Uterus (tissue), 4 donors: ENCODE data around the gene ST6GALNAC4. TPM values are rescaled to one million over a fixed set of nuclear protein-coding genes. Genes with fewer than 3 reads are reported as not detected.

Experiments
- DNase-seq, 2 donors: peaks; one replicate each; pipeline ENCODE4 v3.0.0-alpha.2; 2019 to 2020
- H3K27ac ChIP-seq, 2 donors: fragments of 200-600 bp; sonication (generic); 1 replicate in 1 of 2; 2 replicates in 1 of 2; pipeline ENCODE4 v1.5.1; 2016 to 2018
- H3K27me3 ChIP-seq, 2 donors: fragments of 200-600 bp; sonication (generic); one replicate each; pipeline ENCODE4 v1.5.1; 2018 to 2019; ENCODE audit warnings: control low read depth in 1 of 2
- H3K36me3 ChIP-seq, 2 donors: fragments of 200-600 bp; sonication (generic); one replicate each; pipeline ENCODE4 v1.5.1; 2019; ENCODE audit warnings: control low read depth in 1 of 2
- H3K4me1 ChIP-seq, 2 donors: fragments of 200-600 bp; sonication (generic); one replicate each; pipeline ENCODE4 v1.5.1; 2018 to 2019; ENCODE audit warnings: control low read depth in 1 of 2
- H3K4me3 ChIP-seq, 2 donors: fragments of 200-600 bp; sonication (generic); 1 replicate in 1 of 2; 2 replicates in 1 of 2; pipeline ENCODE4 v1.5.1; 2018 to 2019; ENCODE audit warnings: mild to moderate bottlenecking in 1 of 2
- H3K9me3 ChIP-seq, 2 donors: fragments of 200-600 bp; sonication (generic); one replicate each; pipeline ENCODE4 v1.5.1; 2019; ENCODE audit warnings: control low read depth in 1 of 2
- POLR2A ChIP-seq, 2 donors: fragments of 450-650 bp; IDR thresholded peaks; one replicate each; pipeline ENCODE4 v1.6.1; 2016; ENCODE audit warnings: antibody characterized with exemption in 2 of 2, mild to moderate bottlenecking in 1 of 2, moderate library complexity in 1 of 2
- intact Hi-C: fragments of 100-400 bp; cut with DNase I; formaldehyde crosslinking; loops from one replicate; pipeline ENCODE4 v1.15.1; 2023; ENCODE audit warnings: low total_unique reads
- total RNA-seq, 4 donors: library from RNA; depleted of rRNA in 3 of 4; stranded (reverse); fragments of >200 nt in 3 of 4; gene quantifications; one replicate each; pipeline versions ENCODE4 v1.1.0 to v1.2.4, GENCODE V29; 2014 to 2023
- TF ChIP-seq, protein P1 (sequence below), 4 experiments: fragments of 200-600 bp in 2 of 4; fragments of 450-650 bp in 2 of 4; sonication (generic) in 2 of 4; IDR thresholded peaks; one replicate each; pipeline ENCODE4 v1.5.1; 2016 to 2019; ENCODE audit warnings: antibody characterized with exemption in 4 of 4, mild to moderate bottlenecking in 2 of 4, moderate library complexity in 1 of 4
- donor health status: DM: yes; HTN: yes; CAD: no.

ST6GALNAC4 gene
- total RNA-seq, 4 donors from 2014 or later, result 0.59 to 41.7 (median 20.7) TPM

DNA sequence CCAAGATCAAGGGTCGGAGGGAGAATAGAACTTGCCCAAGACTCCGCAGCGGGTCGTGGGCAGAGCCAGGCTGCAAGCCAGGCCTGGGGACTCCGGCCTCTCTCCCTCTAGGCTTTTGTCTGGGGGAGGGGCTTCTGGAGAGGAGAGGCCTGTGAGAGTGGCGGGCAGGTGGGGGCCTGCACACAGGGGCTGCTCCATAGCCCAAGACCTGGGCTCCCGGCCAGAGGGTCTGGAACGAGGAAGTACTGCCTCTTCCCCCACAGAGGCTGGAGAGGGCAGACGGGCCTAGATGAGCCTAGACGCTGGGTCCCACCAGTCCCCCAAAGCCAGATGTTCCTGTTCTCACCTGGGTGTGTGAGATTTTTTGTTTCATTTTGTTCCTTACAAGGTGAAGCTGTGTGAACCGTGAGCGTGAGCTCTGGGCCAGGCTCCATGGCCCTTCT, 12.3 kb downstream of the ST6GALNAC4 start:
- peaks cover 0 to 28% of the 10 kb centered on the region in 2 donors for H3K4me1 ChIP-seq
- H3K4me3 ChIP-seq, result no peak overlapping the region
- TF ChIP-seq, protein P1, sequence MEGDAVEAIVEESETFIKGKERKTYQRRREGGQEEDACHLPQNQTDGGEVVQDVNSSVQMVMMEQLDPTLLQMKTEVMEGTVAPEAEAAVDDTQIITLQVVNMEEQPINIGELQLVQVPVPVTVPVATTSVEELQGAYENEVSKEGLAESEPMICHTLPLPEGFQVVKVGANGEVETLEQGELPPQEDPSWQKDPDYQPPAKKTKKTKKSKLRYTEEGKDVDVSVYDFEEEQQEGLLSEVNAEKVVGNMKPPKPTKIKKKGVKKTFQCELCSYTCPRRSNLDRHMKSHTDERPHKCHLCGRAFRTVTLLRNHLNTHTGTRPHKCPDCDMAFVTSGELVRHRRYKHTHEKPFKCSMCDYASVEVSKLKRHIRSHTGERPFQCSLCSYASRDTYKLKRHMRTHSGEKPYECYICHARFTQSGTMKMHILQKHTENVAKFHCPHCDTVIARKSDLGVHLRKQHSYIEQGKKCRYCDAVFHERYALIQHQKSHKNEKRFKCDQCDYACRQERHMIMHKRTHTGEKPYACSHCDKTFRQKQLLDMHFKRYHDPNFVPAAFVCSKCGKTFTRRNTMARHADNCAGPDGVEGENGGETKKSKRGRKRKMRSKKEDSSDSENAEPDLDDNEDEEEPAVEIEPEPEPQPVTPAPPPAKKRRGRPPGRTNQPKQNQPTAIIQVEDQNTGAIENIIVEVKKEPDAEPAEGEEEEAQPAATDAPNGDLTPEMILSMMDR (IDR thresholded peaks at IDR 0.05), result no peak
- TF ChIP-seq POLR2A (IDR thresholded peaks at IDR 0.05), result no peak
- H3K9me3 ChIP-seq, result no peaks in the 10 kb centered on the region
- DNase-seq, result peak; percentile 62 to 70
- H3K36me3 ChIP-seq, result no peaks in the 10 kb centered on the region
- H3K27ac ChIP-seq, result peak overlapping the region; percentile 78 to 89
- no peaks in the 10 kb centered on the region for H3K27me3 ChIP-seq
- intact Hi-C loops, result no loop called here

DNA sequence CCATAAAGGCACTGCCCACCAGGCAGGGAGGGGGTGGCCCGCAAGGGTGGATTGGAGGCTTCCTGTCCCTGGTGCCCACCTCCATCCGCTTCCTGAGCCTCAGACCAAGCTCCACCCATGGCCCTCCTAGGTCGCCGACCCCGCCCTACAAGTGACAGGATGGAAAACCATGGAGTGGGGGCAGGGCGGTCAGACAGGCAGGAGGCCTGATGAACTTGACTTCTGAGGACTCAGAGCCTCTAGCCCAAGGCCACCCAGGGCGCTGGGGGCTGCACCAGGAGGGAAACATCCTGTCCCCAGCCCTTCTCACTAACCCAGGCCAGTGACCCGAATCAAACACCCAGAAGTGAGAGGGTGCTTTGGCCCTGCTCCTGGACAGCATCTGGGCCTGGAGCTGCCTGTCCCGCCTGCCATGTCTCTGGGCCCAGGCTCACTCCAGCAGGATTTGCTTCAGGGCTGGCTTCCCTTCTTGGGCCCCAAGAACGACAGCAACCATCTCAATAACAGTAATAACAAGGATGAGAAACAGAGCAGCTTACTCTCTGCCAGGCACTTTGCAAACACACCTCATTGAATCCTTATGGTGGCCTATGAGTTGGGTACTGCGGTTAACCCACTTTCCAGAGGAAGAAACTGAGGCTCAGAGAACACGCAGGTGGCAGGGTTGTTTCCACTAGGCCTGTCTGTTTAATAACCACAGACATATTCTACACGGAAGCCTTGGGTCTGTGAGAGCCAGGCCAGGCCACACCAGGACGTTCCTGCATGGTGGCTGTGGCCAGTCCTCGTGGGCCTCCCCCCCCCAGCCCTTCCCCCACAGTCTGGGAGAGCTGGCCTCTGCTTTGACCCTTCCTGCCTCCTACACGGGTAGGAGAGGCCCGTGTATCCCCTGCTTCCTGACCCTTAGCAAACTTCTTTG, 13.0 kb downstream of the ST6GALNAC4 start:
- TF ChIP-seq POLR2A (IDR thresholded peaks at IDR 0.05), result no peak
- TF ChIP-seq, protein P1 (IDR thresholded peaks at IDR 0.05), result no peak
- Histone ChIP-seq H3K27me3 (no peaks in the 10 kb centered on the region), H3K27ac (peak overlapping the region; percentile 78 to 89), H3K36me3 (no peaks in the 10 kb centered on the region), H3K4me1 (peaks cover 0 to 28% of the 10 kb centered on the region in 2 donors), H3K4me3 (no peak overlapping the region), H3K9me3 (no peaks in the 10 kb centered on the region)
- DNase-seq, result peak in 1 of 2 donors; percentile 78
- intact Hi-C loops, result no loop called here

DNA sequence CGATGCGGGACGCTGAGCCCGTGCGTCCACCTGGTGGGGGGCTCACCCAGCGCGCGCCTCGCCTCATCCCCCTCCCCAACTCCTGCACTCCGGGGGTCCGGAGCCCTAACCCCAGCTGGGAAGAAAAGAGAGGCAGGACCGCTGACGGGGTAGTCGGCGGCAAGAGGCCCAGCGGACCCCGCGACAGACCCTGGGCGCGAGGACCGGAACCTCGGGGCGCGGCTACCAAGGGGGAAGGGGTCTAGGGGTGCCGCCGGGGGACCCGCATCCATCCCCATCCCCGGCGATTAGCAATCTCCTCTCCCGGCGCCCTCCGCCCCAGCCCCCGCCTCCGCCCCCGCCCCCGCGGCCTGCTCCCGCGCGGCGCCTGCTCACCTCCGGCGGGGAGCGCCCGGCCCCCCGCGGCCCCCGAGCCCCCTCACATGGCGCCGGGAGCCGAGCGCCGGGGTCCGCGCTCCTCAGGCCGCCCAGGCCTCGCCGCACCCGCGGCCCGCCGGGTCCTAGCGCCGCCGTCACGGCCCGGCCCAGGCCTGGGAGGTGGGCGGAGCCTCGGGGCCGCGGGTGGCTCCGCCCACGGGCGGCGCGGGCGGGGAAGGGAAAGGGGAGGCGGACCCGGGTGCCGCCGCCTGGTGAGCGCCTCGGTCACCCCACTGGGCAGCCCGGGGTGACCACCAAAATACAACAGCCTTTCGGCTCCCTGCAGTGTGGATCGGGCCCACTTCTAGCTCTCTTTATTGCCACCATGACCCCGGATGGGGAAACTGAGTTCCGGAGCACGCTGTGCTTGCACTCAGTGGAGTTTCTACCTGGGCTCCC, 17.5 kb downstream of the ST6GALNAC4 start, which contains the start of gene ST6GALNAC6:
Gene ST6GALNAC6, minus strand, starts transcription at position 476 of the 816 bp plus-strand sequence. CDS start 1,622 bp downstream, outside the sequence.
- DNase-seq, result peak; percentile 67 to 84
- H3K27ac ChIP-seq, result peak within 1 kb of the TSS; percentile 93 to 97
- intact Hi-C loops, result no loop called here

DNA sequence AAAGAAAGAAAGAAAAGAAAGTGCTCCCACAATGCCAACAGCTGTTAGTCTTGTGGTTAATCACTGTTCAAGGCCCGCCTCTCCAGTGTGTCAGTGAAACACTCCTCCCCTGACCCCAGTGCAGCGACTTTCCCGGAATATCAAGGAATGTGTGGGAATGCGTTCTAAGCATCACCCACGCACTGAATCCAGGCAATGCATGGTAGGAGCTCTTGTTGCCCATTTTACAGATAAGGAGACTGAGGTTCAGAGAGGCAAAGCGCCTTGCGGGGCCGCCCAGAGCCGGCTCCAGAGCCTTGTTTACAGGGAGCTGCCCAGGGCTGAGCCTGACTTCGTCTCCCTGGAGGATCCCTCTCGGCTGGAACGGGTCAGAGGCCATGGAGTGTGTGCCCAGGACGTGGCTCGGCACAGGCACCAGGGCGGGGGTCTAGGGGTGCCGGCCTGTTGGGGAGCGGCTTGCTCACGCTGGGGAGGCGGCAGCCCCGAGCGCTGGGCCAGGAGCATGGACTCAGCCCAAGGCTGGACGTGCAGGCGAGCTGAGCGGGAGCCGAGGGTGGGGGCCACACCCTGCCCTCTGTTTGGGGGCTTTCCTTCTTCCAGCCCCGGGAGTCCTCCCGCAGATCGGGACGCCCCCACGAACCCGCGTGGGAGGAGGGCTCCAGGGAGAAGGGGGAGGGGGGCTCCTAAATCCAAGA, 18.3 kb downstream of the ST6GALNAC4 start:
- peak; percentile 71 to 75 for DNase-seq
- intact Hi-C loops, result no loop called here
- H3K4me1 ChIP-seq, result peaks cover 0 to 26% of the 10 kb centered on the region in 2 donors

More for the DNA sequence above, 17.5 kb downstream of the ST6GALNAC4 start, which contains the start of gene ST6GALNAC6:
- TF ChIP-seq, protein P1 (IDR thresholded peaks at IDR 0.05), result peak in 2 of 4 experiments; percentile 18 to 25
- peak; percentile 77 to 83 for TF ChIP-seq POLR2A (IDR thresholded peaks at IDR 0.05)
- peak within 1 kb of the TSS; percentile 72 to 79 for H3K4me3 ChIP-seq
- peaks cover 0 to 33% of the 10 kb centered on the region in 2 donors for H3K4me1 ChIP-seq
- H3K36me3 ChIP-seq, result no peaks in the 10 kb centered on the region
- H3K9me3 ChIP-seq, result no peaks in the 10 kb centered on the region
- H3K27me3 ChIP-seq, result no peaks in the 10 kb centered on the region

More for the DNA sequence above, 18.3 kb downstream of the ST6GALNAC4 start:
- no peaks in the 10 kb centered on the region for H3K27me3 ChIP-seq
- no peaks in the 10 kb centered on the region for H3K36me3 ChIP-seq
- TF ChIP-seq, protein P1 (IDR thresholded peaks at IDR 0.05), result no peak
- TF ChIP-seq POLR2A (IDR thresholded peaks at IDR 0.05), result no peak
- peak overlapping the region; percentile 93 to 97 for H3K27ac ChIP-seq
- no peaks in the 10 kb centered on the region for H3K9me3 ChIP-seq
- H3K4me3 ChIP-seq, result peak overlapping the region; percentile 72 to 79
